LNCaP clone FGC (cell line): Measurements from ENCODE around the gene SCN5A.

ENCODE experiments used
- DNase-seq: peaks from one replicate; pipeline ENCODE4 v3.0.0-alpha.2; 2011; ENCODE audit warnings: low read depth
- H3K4me3 ChIP-seq: 2 replicates; pipeline ENCODE4 v1.5.1; 2011; ENCODE audit warnings: mild to moderate bottlenecking, low read depth, low read length, control low read depth
- TF ChIP-seq, protein P1 (sequence below): IDR thresholded peaks from 2 replicates; pipeline ENCODE4 v1.5.1; 2012; ENCODE audit warnings: mild to moderate bottlenecking; ENCODE audit not compliant: control insufficient read depth, insufficient read depth; ENCODE audit errors: extremely low read depth

The SCN5A gene

DNA sequence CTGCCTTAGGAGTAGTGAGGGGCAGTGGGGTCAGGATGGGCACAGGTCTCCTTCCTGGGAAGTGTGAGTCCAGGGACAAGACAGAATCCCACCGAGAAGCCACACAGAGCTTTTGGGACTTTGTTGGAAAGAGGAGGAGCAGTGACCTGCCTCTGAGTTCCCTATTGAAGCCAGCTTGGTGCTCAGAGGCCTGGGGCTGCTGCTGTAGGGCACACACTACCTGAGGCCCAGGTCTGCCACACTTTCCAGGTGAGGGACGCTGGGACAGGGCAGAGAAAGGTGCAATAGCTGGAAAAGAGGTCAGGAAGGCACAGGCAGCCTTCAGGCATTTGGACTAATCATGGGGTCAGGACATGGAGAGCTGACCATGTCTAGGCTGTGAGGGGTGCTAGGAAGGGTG is 67.7 kb downstream of the SCN5A start:
- TF ChIP-seq, protein P1, sequence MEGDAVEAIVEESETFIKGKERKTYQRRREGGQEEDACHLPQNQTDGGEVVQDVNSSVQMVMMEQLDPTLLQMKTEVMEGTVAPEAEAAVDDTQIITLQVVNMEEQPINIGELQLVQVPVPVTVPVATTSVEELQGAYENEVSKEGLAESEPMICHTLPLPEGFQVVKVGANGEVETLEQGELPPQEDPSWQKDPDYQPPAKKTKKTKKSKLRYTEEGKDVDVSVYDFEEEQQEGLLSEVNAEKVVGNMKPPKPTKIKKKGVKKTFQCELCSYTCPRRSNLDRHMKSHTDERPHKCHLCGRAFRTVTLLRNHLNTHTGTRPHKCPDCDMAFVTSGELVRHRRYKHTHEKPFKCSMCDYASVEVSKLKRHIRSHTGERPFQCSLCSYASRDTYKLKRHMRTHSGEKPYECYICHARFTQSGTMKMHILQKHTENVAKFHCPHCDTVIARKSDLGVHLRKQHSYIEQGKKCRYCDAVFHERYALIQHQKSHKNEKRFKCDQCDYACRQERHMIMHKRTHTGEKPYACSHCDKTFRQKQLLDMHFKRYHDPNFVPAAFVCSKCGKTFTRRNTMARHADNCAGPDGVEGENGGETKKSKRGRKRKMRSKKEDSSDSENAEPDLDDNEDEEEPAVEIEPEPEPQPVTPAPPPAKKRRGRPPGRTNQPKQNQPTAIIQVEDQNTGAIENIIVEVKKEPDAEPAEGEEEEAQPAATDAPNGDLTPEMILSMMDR, result no peak

DNA sequence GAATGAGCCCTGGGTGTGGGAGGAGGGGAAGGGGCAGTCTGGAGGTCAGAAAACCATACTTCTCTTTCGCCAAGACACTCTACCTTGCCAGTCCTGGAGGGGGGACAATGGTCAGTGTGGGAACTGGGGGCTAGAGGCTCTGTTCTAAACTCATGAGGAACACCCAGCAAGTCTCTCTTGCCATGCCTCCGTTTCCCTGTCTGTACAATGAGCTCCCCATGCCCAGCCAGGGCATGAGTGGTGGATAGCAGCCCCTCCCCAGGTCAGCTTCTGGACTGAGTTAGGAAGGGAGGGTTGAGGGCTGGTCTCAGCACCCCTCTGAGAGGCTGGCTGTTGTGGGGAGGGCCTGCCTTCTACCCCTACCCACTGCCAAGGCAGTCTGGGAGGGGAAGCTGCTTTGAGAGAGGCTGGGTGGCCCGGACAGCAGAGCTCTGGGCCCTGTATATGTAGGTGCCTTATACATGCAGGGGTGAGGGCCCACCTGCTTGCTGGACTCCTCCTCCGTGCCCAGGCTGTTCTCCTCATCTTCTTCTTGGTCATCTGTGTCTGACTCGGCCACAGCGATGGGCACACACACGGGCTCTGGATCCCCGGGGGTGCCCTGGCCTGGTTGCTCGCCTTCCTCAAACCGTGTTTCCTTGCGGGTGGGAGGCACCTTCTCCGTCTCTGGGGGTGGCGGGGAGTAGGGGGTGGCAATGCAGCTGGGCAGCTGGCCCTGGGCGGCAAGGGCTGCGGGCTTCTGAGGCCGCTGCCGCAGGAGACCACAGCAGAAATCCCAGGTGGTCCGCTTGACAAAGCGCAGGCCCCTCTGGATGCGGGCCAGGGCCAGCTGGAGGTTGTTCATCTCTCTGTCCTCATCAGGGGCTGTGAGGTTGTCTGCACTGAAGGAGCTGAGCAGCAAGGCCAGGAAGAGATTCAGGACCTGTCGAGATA is 68.8 kb downstream of the SCN5A start:
- DNase-seq, result no peak
- H3K4me3 ChIP-seq, result no peak overlapping the region
- TF ChIP-seq, protein P1, result no peak

More for the DNA sequence above, 67.7 kb downstream of the SCN5A start:
- no peak overlapping the region for H3K4me3 ChIP-seq
- DNase-seq, result no peak

DNA sequence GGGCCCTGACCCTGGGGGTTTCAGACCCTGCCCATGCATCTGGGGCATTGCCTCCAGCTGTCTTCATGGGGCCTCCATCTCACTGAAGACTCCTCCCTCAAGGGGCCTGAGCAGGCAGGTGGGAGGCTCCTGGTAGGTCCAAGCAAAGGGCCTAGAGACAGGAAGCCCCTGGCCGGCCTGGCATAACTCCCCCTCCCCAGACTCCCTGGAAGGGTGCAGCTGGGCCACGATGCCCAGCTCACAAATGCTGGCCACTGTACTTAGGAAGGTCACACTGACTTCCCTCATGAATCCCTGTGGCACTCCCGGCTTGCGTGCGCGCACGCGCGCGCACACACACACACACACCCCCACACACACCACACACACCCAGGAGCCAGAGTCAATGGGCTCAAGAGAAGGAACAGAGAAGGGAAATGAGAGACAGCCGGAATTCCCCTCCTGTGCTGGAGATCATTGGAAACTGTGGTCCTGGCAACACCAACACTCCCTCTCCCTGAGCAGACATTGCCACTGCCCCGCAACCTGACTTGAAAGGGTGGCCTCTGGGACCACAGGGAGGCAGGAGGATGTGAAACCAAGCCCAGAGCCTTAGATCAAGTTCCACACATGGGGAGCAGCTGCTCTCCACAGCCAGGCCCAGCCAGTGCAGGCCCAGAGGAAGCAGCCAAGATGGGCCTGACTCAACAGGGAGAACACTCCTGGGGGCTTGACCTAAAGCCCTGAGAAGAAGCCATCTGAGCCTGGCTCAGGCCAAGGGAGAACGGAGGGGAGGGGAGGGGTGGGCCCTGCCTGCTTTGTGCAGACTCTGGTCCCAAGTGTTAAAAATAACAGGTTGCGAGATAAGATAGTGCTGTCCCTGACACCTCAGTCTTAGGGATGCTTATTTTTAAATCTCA is 69.7 kb downstream of the SCN5A start:
- no peak overlapping the region for H3K4me3 ChIP-seq
- DNase-seq, result no peak
- TF ChIP-seq, protein P1, result no peak

DNA sequence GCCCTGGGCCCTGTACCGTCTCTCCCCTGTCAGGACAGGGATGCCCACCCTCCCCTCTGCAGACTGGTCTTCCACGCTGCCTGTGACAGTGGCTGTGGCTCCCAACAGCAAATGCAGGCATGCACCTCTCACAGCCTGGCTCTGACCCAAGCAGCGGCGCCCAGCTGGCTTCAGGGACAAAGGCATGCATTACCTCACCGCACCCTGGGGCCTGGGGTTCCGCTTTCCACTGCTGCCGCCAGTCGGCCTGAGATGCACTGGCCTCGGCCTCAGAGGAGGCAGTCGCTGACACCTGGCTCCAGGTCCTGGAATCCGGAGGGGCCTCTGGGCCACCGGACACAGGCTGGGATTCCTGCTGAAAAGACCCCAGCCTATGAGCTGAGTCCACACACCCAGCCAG is 70.3 kb downstream of the SCN5A start:
- H3K4me3 ChIP-seq, result no peak overlapping the region
- TF ChIP-seq, protein P1, result no peak
- DNase-seq, result no peak

DNA sequence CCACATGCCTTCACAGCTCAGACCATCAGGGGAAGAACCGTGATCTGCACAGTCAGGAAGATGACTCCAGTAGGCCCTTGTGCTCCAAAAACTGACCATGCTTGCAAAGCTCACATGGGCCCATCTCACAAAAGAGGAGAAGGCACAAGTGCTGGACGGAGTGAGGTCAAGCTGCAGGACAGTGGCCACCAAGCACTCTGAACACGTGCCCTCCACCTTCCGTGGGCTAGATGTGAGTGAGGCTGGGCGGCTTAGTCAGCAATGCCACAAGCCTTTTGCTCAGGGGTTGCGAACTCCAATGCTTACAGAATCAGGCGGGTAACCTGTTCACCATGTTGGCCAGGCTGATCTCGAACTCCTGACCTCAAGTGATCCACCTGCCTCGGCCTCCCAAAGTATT is 70.9 kb downstream of the SCN5A start:
- DNase-seq, result no peak
- no peak overlapping the region for H3K4me3 ChIP-seq
- TF ChIP-seq, protein P1, result no peak

DNA sequence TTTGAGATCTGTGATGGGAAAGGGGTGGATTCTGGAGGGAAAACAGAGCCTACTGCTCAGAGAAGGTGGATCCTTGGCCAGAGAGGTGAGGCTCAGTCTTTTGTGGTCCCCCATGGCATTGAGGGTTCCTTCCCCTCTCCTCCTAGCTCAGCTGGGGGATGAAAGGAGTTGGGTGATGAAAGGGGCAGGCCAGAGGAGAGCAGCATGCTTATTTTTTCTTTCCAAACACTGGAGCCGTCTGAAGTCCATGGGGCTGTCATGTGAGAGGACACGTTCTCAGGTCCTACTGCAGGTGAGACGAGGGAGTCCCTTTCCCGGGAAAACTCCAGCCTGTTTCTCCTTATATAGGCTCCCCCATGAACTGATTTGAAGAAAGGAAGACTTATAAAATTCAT is 71.4 kb downstream of the SCN5A start:
- DNase-seq, result no peak
- TF ChIP-seq, protein P1, result no peak

More for the DNA sequence above, 71.4 kb downstream of the SCN5A start:
- H3K4me3 ChIP-seq, result no peak overlapping the region
